GM13977 (cell line): ENCODE measurements around the gene MBNL1.

Experiments
- DNase-seq: peaks from one replicate; pipeline ENCODE4 v3.0.0; 2012; ENCODE audit warnings: low spot score
- in situ Hi-C: fragments of 300-500 bp; cut with MboI; formaldehyde crosslinking; loops from one replicate; pipeline ENCODE4 v1.12.0; 2022; ENCODE audit warnings: low sequenced_read_pairs, low pct_unique_long_range_greater_than_20kb, mixed read lengths, inconsistent platforms; ENCODE audit not compliant: unreplicated experiment
- TF ChIP-seq, protein P1 (sequence below): IDR thresholded peaks from 2 replicates; pipeline ENCODE4 v1.5.1; 2012; ENCODE audit warnings: mild to moderate bottlenecking, control low read depth; ENCODE audit not compliant: insufficient read depth; ENCODE audit errors: extremely low read depth, missing control alignments

The MBNL1 gene

DNA sequence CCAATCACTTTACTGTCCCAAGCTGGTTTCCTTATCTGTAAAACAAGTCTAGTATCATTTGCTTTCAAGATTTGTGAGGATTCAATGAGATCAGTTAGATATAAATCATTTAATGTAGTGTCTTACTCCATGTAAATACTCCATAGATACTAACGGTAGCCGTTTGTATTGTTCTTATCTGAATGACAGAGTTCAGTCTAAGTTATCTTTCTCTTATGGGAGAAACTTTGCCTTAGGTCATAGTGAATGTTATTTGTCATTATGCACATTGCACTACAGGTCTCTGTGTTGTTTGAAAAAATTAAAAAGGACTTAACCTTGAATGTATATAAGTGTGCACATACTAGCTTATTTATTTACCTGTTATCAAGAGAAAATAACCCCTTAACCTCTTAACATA is 44.7 kb downstream of the MBNL1 start:
- TF ChIP-seq, protein P1, sequence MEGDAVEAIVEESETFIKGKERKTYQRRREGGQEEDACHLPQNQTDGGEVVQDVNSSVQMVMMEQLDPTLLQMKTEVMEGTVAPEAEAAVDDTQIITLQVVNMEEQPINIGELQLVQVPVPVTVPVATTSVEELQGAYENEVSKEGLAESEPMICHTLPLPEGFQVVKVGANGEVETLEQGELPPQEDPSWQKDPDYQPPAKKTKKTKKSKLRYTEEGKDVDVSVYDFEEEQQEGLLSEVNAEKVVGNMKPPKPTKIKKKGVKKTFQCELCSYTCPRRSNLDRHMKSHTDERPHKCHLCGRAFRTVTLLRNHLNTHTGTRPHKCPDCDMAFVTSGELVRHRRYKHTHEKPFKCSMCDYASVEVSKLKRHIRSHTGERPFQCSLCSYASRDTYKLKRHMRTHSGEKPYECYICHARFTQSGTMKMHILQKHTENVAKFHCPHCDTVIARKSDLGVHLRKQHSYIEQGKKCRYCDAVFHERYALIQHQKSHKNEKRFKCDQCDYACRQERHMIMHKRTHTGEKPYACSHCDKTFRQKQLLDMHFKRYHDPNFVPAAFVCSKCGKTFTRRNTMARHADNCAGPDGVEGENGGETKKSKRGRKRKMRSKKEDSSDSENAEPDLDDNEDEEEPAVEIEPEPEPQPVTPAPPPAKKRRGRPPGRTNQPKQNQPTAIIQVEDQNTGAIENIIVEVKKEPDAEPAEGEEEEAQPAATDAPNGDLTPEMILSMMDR, result no peak
- in situ Hi-C loops, result no loop called here
- DNase-seq, result no peak

DNA sequence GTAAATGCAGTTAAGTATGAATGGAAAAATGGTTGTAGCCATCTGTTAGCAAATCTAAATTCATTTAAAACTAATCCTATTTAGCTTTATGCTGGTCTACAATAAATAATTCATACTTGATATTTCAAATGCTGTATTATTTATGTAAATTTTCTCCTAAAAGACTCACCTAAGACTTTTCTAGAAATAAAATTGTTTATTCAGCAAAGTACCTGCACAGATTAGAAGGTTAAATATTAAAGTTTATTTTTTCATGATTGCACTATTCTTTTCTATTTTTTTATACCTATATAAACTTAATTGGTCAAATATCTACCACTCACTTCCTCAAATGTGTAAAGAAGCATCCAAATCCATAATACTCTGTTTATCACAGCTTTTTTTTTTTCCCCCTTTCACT is 45.2 kb downstream of the MBNL1 start:
- in situ Hi-C loops, result no loop called here
- DNase-seq, result no peak
- TF ChIP-seq, protein P1, result no peak

DNA sequence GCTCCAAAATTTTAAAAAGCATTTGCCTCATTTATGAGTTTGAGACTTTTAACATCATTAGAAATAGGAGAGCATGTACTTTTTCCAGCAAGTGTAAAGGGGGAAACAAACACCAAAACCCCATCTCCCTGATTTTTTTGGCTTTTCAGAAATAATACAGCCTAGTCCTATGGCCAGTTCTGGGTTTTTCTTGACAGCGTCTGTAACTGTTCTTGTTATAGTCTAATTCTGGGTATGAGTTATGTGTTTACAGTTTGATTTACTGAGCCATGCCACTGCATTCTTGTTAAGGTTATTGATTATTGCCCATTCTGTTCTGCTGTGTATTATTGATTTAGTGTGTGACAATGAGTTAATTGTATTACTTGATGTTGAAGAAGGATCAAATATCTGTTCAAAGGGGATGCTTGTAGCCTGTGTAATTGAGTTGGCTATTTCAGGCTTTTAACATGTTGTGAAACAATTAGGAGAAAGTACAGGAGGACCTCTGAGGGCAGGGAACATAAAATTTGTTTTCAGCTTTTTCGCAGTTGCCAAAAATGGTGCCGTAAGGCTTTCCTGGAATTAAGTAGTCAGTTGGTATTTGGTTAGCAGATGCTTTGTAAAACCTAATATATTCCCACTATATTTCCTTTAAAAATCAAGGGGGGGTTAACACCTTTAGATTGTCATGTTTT is 46.1 kb downstream of the MBNL1 start:
- DNase-seq, result no peak
- TF ChIP-seq, protein P1, result no peak
- in situ Hi-C loops, result no loop called here

DNA sequence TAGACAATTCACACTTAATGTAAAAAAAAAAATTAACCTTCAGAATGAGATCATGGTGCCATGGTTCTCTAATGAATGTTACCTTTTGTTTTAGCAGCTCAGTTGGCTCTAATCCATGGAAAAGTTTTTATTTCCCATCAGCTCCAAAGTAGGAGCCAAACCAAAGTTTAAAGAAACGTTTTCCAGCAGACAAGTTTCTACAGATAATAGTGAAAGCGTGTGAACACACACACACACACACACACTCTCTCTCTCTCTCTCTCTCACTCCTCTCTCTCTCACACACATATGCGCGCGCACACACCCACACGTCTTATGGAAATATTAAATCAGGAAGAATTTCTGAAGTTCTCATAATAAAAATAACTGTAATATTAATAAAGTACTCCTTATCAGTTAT is 46.9 kb downstream of the MBNL1 start:
- TF ChIP-seq, protein P1, result no peak
- no peak for DNase-seq
- in situ Hi-C loops, result no loop called here

DNA sequence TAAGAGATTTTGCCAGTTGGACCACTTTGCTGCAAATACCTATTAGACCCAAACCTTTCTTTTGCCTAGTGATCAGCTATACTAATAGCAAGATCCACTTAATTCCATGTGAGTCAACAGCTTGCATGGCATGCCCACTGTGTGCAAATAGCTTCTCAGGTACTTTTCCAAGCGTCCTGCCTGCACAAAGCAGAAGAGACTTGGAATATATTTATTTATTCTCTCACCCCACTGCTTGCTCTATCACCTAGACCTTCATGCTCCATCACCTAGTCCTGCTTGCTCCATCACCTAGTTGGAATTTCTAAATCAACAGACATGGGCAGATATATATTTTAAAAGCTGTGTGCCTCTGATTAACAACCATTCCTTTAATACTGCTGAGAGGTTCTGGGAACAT is 47.6 kb downstream of the MBNL1 start:
- no peak for DNase-seq
- TF ChIP-seq, protein P1, result no peak
- in situ Hi-C loops, result no loop called here

DNA sequence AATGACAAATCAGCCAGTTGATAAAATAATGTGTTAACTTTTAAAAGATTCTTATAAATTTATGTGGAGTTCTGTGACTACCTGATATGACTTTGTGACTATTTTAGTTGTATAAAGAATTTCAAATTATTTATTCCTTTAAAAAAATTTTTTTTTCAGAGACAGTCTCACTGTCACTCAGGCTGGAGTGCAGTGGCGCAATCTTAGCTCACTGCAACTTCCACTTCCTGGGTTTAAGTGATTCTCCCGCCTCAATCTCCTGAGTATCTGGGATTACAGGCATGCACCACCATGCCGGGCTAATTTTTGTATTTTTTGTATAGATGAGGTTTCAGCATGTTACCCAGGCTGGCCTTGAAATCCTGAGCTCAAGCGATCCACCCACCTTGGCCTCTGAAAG is 48.5 kb downstream of the MBNL1 start:
- DNase-seq, result no peak
- TF ChIP-seq, protein P1, result no peak
- in situ Hi-C loops, result no loop called here
